K562 (cell line): ENCODE results near the gene EVI5L. TPM values are rescaled to one million over a fixed set of nuclear protein-coding genes. Genes with fewer than 3 reads are reported as not detected.

ENCODE experiments used
- ATF6 ChIP-seq: sonication (generic); formaldehyde crosslinking; IDR thresholded peaks from 2 replicates; pipeline ENCODE4 v1.4.0; 2020; ENCODE audit warnings: mild to moderate bottlenecking, missing genetic modification reagents
- FIP1L1 ChIP-seq: fragments of 200-400 bp; formaldehyde crosslinking; IDR thresholded peaks from 2 replicates; pipeline ENCODE4 v1.6.1; 2018; ENCODE audit warnings: mild to moderate bottlenecking, low read depth, low read length; ENCODE audit not compliant: poor library complexity, severe bottlenecking
- FOXA1 ChIP-seq: fragments of 450-650 bp; IDR thresholded peaks from 2 replicates; pipeline ENCODE4 v1.6.1; 2016; ENCODE audit warnings: mild to moderate bottlenecking, borderline replicate concordance
- KDM5B ChIP-seq: fragments of 200-600 bp; sonication (generic); IDR thresholded peaks from 2 replicates; pipeline ENCODE4 v1.6.1; 2012; ENCODE audit warnings: low read depth, mild to moderate bottlenecking, moderate library complexity, low read length, control low read depth, inconsistent platforms; ENCODE audit not compliant: insufficient replicate concordance
- RAD21 ChIP-seq, 2 experiments: fragments of 250-450 bp in 1 of 2; fragments of 450-650 bp in 1 of 2; sonication (Bioruptor Pico) in 1 of 2; formaldehyde crosslinking in 1 of 2; IDR thresholded peaks in 1 of 2; conservative IDR thresholded peaks in 1 of 2; 2 replicates each; pipeline versions ENCODE4 v1.4.0 to v1.8.0; 2020 to 2022; ENCODE audit warnings: mild to moderate bottlenecking in 2 of 2, moderate library complexity in 1 of 2
- RB1 ChIP-seq: fragments of 450-650 bp; IDR thresholded peaks from 2 replicates; pipeline ENCODE4 v1.6.1; 2017; ENCODE audit warnings: low read depth, mild to moderate bottlenecking
- RBM14 ChIP-seq: fragments of 200-400 bp; formaldehyde crosslinking; IDR thresholded peaks from 2 replicates; pipeline ENCODE4 v1.6.1; 2018; ENCODE audit warnings: low read depth, mild to moderate bottlenecking, low read length, moderate library complexity, borderline replicate concordance; ENCODE audit not compliant: insufficient read depth
- SP1 ChIP-seq: sonication (generic); formaldehyde crosslinking; IDR thresholded peaks from 2 replicates; pipeline ENCODE4 v1.8.1; 2022; ENCODE audit warnings: mild to moderate bottlenecking, missing genetic modification reagents
- TFAP4 ChIP-seq: sonication (generic); formaldehyde crosslinking; IDR thresholded peaks from 2 replicates; pipeline ENCODE4 v1.8.0; 2022; ENCODE audit warnings: missing genetic modification reagents, mild to moderate bottlenecking, moderate library complexity, borderline replicate concordance
- TGIF2 ChIP-seq: sonication (generic); formaldehyde crosslinking; IDR thresholded peaks from 2 replicates; pipeline ENCODE4 v1.8.1; 2022; ENCODE audit warnings: mild to moderate bottlenecking, missing genetic modification reagents, moderate library complexity
- XRCC5 ChIP-seq: fragments of 200-400 bp; formaldehyde crosslinking; IDR thresholded peaks from 2 replicates; pipeline ENCODE4 v1.6.1; 2017; ENCODE audit warnings: low read depth, mild to moderate bottlenecking, low read length
- ZNF644 ChIP-seq: fragments of 200-800 bp; sonication (Bioruptor generic); IDR thresholded peaks from 2 replicates; pipeline ENCODE4 v1.6.1; 2016; ENCODE audit warnings: low read depth, missing genetic modification characterization, missing compliant biosample characterization
- ZNF79 ChIP-seq: fragments of 250-450 bp; sonication (Bioruptor Pico); IDR thresholded peaks from 2 replicates; pipeline ENCODE4 v1.4.0; 2020; ENCODE audit warnings: low read depth, mild to moderate bottlenecking, moderate library complexity
- polyA plus RNA-seq, 8 experiments: library from polyadenylated mRNA; depleted of rRNA in 4 of 8; stranded (reverse) in 5 of 8; unstranded in 3 of 8; fragments of >200 nt; fragmentation: Nextera tagmentation in 2 of 8; fragmentation: Illumina TruSeq in 1 of 8; extraction: Ambion mirVana in 2 of 8; extraction: Trizol in 1 of 8; gene quantifications; 2 replicates each; pipeline versions ENCODE4 v1.2.1 to v1.2.3, GENCODE V29; 2011 to 2014; ENCODE audit warnings: inconsistent platforms in 1 of 8, missing spikeins in 1 of 8
- total RNA-seq, 7 experiments: library from RNA; depleted of rRNA in 6 of 7; stranded (reverse); fragments of >200 nt in 6 of 7; fragmentation: Illumina TruSeq in 2 of 7; extraction: Trizol in 2 of 7; gene quantifications; 2 replicates each; pipeline versions ENCODE4 v1.2.1 to v1.2.3, GENCODE V29; 2011 to 2021; ENCODE audit warnings: low replicate concordance in 1 of 7
- TF ChIP-seq, protein P1 (sequence below): fragments of 250-450 bp; sonication (Bioruptor Pico); IDR thresholded peaks from 2 replicates; pipeline ENCODE4 v1.8.0; 2022; ENCODE audit warnings: moderate library complexity, mild to moderate bottlenecking, inconsistent platforms
- TF ChIP-seq, protein P2 (sequence below), 2 experiments: fragments of 450-650 bp; conservative IDR thresholded peaks; 2 replicates each; pipeline ENCODE4 v1.6.1; 2017; ENCODE audit warnings: mild to moderate bottlenecking in 2 of 2, moderate library complexity in 2 of 2
- TF ChIP-seq, protein P3 (sequence below), 2 experiments: fragments of 150-350 bp in 1 of 2; IDR thresholded peaks; 2 replicates each; pipeline ENCODE4 v1.6.1; 2012 to 2016; ENCODE audit warnings: low read depth in 2 of 2, low read length in 2 of 2, mild to moderate bottlenecking in 1 of 2, moderate library complexity in 1 of 2

Gene EVI5L
- total and polyA plus RNA-seq, 9 of the 15 experiments (the other 6 are each of a cell fraction or from before 2014, with no cell fraction given): 0.69 to 1.8 (median 1.2) TPM; not detected in 2

DNA sequence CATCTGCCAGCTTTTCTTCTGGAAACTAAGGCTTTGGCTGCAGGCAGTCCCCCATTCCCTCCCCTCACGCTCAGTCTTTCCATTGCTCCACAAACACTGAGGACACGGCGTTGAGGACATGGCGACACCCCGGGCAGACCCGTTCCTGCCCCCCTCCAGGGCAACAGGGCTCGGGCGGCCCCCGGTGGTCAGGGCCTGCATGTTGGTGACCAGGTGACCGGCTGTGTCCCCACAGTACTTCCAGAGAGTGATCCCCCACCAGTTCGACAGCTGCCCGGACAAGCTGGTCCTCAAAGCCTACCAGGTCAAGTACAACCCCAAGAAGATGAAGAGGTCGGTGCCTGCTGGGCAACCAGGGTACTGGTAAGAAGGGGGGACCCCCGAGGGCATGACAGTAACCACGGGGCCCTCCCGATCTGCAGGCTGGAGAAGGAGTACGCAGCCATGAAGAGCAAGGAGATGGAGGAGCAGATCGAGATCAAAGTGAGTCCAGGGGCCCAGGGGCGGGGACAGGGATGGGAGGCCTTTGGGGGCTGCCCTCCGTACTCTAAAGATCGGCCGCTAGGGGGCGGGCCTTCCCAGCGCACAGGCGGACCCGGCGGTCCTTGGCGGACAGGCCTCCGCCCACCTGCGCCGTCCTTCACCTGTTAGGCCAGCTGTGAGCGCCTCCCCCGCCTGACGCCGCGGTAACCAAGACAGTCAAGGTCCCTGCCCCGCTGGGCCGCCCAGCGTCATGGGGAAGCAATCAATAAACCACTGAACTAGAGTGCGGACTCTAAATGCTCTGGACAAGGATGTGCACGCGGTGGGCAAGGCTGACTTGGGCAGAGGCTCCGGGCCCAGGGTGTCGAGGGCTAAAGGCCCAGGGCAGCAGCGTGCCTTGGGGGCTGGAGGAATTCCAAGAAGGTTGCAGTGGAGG, 23.1 kb downstream of the EVI5L start (continued):
- TF ChIP-seq ATF6 (CRISPR knock-in tag) (no peak), FIP1L1 (peak; percentile 55), TFAP4 (CRISPR knock-in tag) (peak; percentile 99), RAD21 (CRISPR knock-in tag; conservative IDR thresholded peaks at IDR 0.05 in 1 of 2, IDR thresholded peaks at IDR 0.05 in 1 of 2) (peak; percentile 68 to 85), SP1 (CRISPR knock-in tag) (peak; percentile 84), RB1 (peak; percentile 84), RBM14 (no peak), XRCC5 (0 out of 2 replicates have a peak, but pooled peaks have one; percentile 72), ZNF644 (tag) (no peak), ZNF79 (no peak), TGIF2 (no peak), FOXA1 (no peak), KDM5B (no peak)
- TF ChIP-seq, protein P1, sequence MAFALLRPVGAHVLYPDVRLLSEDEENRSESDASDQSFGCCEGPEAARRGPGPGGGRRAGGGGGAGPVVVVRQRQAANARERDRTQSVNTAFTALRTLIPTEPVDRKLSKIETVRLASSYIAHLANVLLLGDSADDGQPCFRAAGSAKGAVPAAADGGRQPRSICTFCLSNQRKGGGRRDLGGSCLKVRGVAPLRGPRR (CRISPR knock-in tag): 0 out of 2 replicates have a peak, but pooled peaks have one; percentile 39
- TF ChIP-seq, protein P2, sequence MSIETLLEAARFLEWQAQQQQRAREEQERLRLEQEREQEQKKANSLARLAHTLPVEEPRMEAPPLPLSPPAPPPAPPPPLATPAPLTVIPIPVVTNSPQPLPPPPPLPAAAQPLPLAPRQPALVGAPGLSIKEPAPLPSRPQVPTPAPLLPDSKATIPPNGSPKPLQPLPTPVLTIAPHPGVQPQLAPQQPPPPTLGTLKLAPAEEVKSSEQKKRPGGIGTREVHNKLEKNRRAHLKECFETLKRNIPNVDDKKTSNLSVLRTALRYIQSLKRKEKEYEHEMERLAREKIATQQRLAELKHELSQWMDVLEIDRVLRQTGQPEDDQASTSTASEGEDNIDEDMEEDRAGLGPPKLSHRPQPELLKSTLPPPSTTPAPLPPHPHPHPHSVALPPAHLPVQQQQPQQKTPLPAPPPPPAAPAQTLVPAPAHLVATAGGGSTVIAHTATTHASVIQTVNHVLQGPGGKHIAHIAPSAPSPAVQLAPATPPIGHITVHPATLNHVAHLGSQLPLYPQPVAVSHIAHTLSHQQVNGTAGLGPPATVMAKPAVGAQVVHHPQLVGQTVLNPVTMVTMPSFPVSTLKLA (conservative IDR thresholded peaks at IDR 0.05): peak in 1 of 2 experiments; percentile 63; a peak in 2 of 4 replicates
- TF ChIP-seq, protein P3, sequence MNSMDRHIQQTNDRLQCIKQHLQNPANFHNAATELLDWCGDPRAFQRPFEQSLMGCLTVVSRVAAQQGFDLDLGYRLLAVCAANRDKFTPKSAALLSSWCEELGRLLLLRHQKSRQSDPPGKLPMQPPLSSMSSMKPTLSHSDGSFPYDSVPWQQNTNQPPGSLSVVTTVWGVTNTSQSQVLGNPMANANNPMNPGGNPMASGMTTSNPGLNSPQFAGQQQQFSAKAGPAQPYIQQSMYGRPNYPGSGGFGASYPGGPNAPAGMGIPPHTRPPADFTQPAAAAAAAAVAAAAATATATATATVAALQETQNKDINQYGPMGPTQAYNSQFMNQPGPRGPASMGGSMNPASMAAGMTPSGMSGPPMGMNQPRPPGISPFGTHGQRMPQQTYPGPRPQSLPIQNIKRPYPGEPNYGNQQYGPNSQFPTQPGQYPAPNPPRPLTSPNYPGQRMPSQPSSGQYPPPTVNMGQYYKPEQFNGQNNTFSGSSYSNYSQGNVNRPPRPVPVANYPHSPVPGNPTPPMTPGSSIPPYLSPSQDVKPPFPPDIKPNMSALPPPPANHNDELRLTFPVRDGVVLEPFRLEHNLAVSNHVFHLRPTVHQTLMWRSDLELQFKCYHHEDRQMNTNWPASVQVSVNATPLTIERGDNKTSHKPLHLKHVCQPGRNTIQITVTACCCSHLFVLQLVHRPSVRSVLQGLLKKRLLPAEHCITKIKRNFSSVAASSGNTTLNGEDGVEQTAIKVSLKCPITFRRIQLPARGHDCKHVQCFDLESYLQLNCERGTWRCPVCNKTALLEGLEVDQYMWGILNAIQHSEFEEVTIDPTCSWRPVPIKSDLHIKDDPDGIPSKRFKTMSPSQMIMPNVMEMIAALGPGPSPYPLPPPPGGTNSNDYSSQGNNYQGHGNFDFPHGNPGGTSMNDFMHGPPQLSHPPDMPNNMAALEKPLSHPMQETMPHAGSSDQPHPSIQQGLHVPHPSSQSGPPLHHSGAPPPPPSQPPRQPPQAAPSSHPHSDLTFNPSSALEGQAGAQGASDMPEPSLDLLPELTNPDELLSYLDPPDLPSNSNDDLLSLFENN (IDR thresholded peaks at IDR 0.05; ENCODE audit: low read depth in 2 of 2, low read length in 2 of 2): no peak
